GM12874 (cell line): ENCODE data around the gene INSIG2.

Experiments
- TF ChIP-seq, protein P1 (sequence below): IDR thresholded peaks from 2 replicates; pipeline ENCODE4 v1.5.1; 2011; ENCODE audit warnings: low read depth, mild to moderate bottlenecking, control low read depth, low read length, moderate library complexity; ENCODE audit not compliant: insufficient read depth

INSIG2 gene

DNA sequence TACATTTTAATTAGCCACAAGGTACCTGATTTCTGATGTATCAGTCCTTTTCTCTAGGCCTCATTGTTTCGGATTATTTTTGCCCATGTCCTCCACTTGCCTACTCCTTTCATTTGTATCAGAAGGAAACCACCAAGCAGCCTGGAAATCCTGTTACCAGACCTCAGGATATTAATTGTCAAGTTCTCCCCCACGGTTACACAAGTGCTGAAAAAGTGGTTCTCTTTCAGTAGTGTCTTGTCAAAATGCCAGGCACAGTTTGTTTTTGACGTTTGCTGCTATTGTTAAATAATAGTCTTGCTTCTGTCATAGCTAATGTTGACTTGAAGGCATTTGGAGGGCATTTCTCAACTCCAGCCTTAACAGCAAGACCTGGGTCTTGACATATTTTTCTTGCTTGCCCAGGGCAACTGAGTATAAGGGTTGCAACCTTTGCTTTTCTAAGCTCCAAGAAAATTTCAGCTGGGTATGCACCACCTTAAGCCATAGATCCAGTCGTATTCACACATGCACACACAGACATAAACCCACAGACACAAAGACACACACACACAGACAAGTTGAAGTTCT, 31.0 kb downstream of the INSIG2 start:
- TF ChIP-seq, protein P1, sequence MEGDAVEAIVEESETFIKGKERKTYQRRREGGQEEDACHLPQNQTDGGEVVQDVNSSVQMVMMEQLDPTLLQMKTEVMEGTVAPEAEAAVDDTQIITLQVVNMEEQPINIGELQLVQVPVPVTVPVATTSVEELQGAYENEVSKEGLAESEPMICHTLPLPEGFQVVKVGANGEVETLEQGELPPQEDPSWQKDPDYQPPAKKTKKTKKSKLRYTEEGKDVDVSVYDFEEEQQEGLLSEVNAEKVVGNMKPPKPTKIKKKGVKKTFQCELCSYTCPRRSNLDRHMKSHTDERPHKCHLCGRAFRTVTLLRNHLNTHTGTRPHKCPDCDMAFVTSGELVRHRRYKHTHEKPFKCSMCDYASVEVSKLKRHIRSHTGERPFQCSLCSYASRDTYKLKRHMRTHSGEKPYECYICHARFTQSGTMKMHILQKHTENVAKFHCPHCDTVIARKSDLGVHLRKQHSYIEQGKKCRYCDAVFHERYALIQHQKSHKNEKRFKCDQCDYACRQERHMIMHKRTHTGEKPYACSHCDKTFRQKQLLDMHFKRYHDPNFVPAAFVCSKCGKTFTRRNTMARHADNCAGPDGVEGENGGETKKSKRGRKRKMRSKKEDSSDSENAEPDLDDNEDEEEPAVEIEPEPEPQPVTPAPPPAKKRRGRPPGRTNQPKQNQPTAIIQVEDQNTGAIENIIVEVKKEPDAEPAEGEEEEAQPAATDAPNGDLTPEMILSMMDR: no peak

- TF ChIP-seq, protein P1: no peak
Measured at GRCh38 chr2:118119761-118120400, 31.6 kb downstream of the INSIG2 start.

GRCh38 chr2:118120401-118120780, 32.1 kb downstream of the INSIG2 start:
- TF ChIP-seq, protein P1: no peak

DNA sequence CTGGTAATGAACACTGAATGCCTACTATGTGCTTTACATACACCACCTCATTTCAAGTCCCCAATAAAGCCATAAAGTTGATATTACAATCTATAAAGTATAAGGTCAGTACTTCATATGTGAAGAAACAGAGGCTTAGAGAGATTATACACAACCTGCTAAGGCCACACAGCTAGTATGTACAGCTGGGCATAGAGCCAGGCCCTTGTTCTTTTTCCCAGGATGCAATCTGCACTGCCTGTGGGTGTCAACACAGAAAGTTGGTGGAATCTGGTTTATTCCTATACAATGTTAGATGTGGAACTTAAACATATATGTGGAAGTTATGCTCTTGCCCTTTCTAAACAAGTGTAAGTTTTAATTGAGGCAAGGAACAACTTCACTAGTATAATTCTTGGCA, 32.8 kb downstream of the INSIG2 start:
- TF ChIP-seq, protein P1: no peak

- TF ChIP-seq, protein P1: no peak
Measured at GRCh38 chr2:118121986-118122524, 33.8 kb downstream of the INSIG2 start.

DNA sequence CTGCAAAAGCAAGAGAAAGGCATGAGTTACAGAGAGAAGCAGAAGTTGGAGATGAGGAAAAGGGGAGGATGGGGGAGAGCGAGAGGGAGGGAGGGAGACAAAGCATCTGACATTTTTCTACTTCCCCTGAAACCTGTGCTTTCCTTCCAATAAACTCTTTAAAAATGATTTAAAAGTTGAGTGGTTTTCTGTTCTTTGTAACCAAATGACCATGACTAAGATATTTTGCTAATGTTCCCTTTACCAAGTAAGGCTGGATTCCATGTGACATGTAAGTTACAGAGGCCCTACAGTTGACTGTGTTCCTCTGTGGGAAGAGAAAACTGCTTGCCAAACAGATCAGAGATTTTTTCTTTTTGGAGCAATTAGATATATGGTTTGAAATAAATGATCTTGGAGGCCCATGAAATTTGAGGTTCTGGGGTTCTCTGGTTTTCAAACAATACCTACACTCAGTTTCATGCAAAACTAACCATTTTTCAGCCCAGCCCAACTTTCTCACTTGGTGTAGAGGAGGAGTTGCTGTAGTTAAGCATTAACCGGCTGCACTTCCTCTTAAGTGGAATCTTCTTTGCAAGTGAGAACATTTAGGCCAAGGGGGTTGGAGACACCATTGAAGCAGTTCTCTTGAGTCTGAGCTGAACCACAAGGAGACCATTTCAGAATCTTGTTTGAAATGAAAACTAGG, 34.5 kb downstream of the INSIG2 start:
- TF ChIP-seq, protein P1: no peak

DNA sequence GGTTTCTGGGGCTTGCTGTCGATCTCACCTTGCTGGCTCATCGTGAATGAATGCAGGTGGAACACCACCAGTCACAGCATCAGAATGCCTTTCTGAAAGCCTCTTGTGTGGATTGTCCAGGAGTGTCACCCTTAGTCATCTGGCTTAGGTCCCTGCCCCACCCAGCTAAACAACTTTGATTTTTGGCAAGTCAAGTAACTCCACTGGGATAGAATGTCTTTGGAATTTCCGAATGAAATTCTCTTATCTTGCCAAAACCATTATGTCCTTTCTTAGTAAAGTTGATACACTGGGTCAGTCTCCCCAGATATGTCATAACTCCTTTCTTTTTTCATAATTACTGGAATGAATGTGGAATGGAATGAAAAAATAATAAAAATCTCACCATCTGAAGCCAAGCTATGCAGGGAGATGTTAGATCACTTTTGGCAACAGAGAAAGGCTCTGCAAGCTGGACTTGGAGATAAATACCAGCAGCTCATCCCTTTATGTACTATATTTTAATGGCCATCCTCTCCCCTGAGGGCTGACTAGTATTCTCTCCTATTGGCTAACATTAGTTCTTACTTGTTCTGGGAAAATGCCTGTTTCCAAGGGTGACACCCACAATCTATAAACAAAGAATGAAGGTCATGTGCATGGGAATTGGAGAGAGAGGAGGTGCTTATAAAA, 35.4 kb downstream of the INSIG2 start:
- TF ChIP-seq, protein P1: no peak
